ENCODE results near the gene GABRR2. TPM values are rescaled to one million over a fixed set of nuclear protein-coding genes. Genes with fewer than 3 reads are reported as not detected.
A peak's percentile ranks its signal among the peaks of the same experiment; 100 is the strongest.
"Not testable (repeated sequence)": the region's sequence is repeated elsewhere in the genome, so short reads cannot be mapped to it uniquely, and the experiment has no call there.

GABRR2 gene
- total RNA-seq, 6 donors from 2014 or later, result 0.30 to 3.1 (median 1.6) TPM

DNA sequence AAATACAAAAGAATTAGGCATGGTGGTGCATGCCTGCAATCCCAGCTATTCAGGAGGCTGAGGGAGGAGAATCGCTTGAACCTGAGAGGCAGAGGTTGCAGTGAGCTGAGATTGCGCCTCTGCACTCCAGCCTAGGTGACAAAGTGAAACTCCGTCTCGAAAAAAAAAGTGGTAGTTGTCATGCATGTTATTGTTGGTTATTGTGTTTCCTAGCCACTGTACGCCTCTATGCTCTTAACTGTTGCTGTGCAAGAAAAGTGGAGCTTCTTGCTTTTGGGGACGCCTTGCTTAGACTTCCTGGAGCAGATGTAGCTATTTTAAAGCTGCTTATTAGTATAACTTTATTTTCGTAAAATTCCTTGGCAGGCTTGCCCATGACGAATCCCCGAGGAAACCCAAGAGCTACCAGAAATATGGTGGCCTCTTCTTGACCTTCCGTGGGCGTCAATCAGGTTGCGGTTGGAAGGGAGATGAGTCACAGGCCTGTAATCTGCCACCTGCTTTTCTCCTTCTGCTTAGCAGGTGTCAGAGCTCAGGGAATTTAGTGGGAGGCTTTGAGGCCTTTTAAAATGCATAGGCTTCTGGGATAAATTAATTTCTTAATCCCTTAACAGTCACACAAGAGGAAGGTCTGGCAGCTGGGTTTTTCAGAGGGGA, 17.3 kb downstream of the GABRR2 start:
- WGBS, 2 donors, result 36 to 71% methylated on average over 12 of the region's 12 CpGs
- Histone ChIP-seq H3K9me3 (no peaks in the 10 kb centered on the region), H3K36me3 (no peaks in the 10 kb centered on the region), H3K27me3 (no peaks in the 10 kb centered on the region), H3K27ac (no peak overlapping the region), H3K4me3 (no peak overlapping the region), H3K4me1 (peaks cover 0 to 12% (median 3%) of the 10 kb centered on the region in 4 donors)
- ATAC-seq (ENCODE audit: low FRiP score in 2 of 2) (peak; percentile 78 to 82), DNase-seq (no peak)
- no peak for TF ChIP-seq POLR2A (IDR thresholded peaks at IDR 0.05)
- TF ChIP-seq CTCF (IDR thresholded peaks at IDR 0.05), result no peak
- no peak for TF ChIP-seq POLR2AphosphoS5 (IDR thresholded peaks at IDR 0.05)
- TF ChIP-seq EP300 (IDR thresholded peaks at IDR 0.05), result no peak

GRCh38 chr6:89295981-89296380, 19.1 kb downstream of the GABRR2 start:
- no peak overlapping the region for H3K4me3 ChIP-seq
- peaks cover 0 to 12% (median 3%) of the 10 kb centered on the region in 4 donors for H3K4me1 ChIP-seq
- H3K27me3 ChIP-seq, result no peaks in the 10 kb centered on the region
- DNase-seq (no peak), ATAC-seq (ENCODE audit: low FRiP score in 2 of 2) (no peak)
- H3K27ac ChIP-seq, result no peak overlapping the region
- H3K9me3 ChIP-seq, result no peaks in the 10 kb centered on the region
- H3K36me3 ChIP-seq, result no peaks in the 10 kb centered on the region
- 97 to 100% methylated on average over 2 of the region's 2 CpGs for WGBS, 2 donors
- TF ChIP-seq POLR2AphosphoS5 (IDR thresholded peaks at IDR 0.05) (no peak), POLR2A (IDR thresholded peaks at IDR 0.05) (no peak), CTCF (IDR thresholded peaks at IDR 0.05) (no peak), EP300 (IDR thresholded peaks at IDR 0.05) (no peak)

DNA sequence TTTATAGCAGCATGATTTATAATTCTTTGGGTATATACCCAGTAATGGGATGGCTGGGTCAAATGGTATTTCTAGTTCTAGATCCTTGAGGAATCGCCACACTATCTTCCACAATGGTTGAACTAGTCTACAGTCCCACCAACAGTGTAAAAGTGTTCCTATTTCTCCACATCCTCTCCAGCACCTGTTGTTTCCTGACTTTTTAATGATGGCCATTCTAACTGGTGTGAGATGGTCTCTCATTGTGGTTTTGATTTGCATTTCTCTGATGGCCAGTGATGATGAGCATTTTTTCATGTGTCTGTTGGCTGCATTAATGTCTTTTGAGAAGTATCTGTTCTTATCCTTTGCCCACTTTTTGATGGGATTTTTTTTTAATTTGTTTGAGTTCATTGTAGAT, 20.0 kb downstream of the GABRR2 start:
- peaks cover 0 to 12% (median 3%) of the 10 kb centered on the region in 4 donors for H3K4me1 ChIP-seq
- H3K36me3 ChIP-seq; ATAC-seq (ENCODE audit: low FRiP score in 2 of 2); H3K9me3 ChIP-seq; H3K27ac ChIP-seq; H3K4me3 ChIP-seq; H3K27me3 ChIP-seq; DNase-seq: not testable (repeated sequence)
- WGBS, 2 donors, result 89 to 92% methylated on average over 1 of the region's 1 CpG

GRCh38 chr6:89291256-89291819, 23.8 kb downstream of the GABRR2 start:
- TF ChIP-seq POLR2AphosphoS5 (IDR thresholded peaks at IDR 0.05), result no peak
- TF ChIP-seq POLR2A (IDR thresholded peaks at IDR 0.05), result no peak
- no peak for TF ChIP-seq CTCF (IDR thresholded peaks at IDR 0.05)
- no peak for TF ChIP-seq EP300 (IDR thresholded peaks at IDR 0.05)
- Histone ChIP-seq H3K4me3 (no peak overlapping the region), H3K27me3 (no peaks in the 10 kb centered on the region), H3K27ac (no peak overlapping the region), H3K36me3 (no peaks in the 10 kb centered on the region), H3K4me1 (no peaks in the 10 kb centered on the region), H3K9me3 (no peaks in the 10 kb centered on the region)
- ATAC-seq (ENCODE audit: low FRiP score in 2 of 2), result no peak
- no peak for DNase-seq
- 90 to 91% methylated on average over 11 of the region's 11 CpGs for WGBS, 2 donors

- Histone ChIP-seq H3K4me3 (no peak overlapping the region), H3K4me1 (no peaks in the 10 kb centered on the region), H3K9me3 (no peaks in the 10 kb centered on the region), H3K27ac (no peak overlapping the region), H3K36me3 (no peaks in the 10 kb centered on the region), H3K27me3 (no peaks in the 10 kb centered on the region)
- ATAC-seq (ENCODE audit: low FRiP score in 2 of 2) (peak in 1 of 2 donors; percentile 49), DNase-seq (peak in 1 of 2 donors; percentile 45)
- WGBS, 2 donors, result 85 to 94% methylated on average over 5 to 13 of the region's 13 CpGs
- TF ChIP-seq CTCF (IDR thresholded peaks at IDR 0.05) (no peak), EP300 (IDR thresholded peaks at IDR 0.05) (no peak), POLR2AphosphoS5 (IDR thresholded peaks at IDR 0.05) (no peak), POLR2A (IDR thresholded peaks at IDR 0.05) (no peak)
Observed at GRCh38 chr6:89290401-89291155, 24.5 kb downstream of the GABRR2 start.
